ENCODE measurements around the gene RXFP3.
"Not testable (repeated sequence)": the region's sequence is repeated elsewhere in the genome, so short reads cannot be mapped to it uniquely, and the experiment has no call there.

DNA sequence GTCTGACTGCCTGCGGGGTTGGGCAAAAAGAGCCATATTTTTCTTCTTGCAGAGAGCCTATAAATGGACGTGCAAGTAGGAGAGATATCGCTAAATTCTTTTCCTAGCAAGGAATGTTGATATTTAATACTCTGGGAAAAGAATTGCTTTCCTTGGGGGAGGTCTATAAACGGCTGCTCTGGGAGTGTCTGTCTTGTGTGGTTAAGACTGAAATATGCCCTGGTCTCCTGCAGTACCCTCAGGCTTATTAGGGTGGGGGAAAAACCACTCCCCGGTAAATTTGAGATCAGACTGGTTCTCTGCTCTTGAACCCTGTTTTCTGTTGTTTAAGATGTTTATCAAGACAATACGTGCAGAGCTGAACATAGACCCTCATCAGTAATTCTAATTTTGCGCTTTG is 29.9 kb upstream of the RXFP3 start:
- not testable (repeated sequence) for TF ChIP-seq POLR2A (IDR thresholded peaks at IDR 0.05)
- TF ChIP-seq, protein P1, sequence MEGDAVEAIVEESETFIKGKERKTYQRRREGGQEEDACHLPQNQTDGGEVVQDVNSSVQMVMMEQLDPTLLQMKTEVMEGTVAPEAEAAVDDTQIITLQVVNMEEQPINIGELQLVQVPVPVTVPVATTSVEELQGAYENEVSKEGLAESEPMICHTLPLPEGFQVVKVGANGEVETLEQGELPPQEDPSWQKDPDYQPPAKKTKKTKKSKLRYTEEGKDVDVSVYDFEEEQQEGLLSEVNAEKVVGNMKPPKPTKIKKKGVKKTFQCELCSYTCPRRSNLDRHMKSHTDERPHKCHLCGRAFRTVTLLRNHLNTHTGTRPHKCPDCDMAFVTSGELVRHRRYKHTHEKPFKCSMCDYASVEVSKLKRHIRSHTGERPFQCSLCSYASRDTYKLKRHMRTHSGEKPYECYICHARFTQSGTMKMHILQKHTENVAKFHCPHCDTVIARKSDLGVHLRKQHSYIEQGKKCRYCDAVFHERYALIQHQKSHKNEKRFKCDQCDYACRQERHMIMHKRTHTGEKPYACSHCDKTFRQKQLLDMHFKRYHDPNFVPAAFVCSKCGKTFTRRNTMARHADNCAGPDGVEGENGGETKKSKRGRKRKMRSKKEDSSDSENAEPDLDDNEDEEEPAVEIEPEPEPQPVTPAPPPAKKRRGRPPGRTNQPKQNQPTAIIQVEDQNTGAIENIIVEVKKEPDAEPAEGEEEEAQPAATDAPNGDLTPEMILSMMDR (IDR thresholded peaks at IDR 0.05): not testable (repeated sequence)
